HG03571 (cell line): ENCODE measurements around the gene SLC22A16.

Experiments
- ATAC-seq: cut with Tn5 transposase; IDR thresholded peaks from one replicate; pipeline ENCODE4 v1.9.1; 2021; ENCODE audit not compliant: unreplicated experiment

SLC22A16 gene

GRCh38 chr6:110409794-110410193 is 66.6 kb downstream of the SLC22A16 start:
- no peak for ATAC-seq

GRCh38 chr6:110408901-110409300 is 67.5 kb downstream of the SLC22A16 start:
- no peak for ATAC-seq

GRCh38 chr6:110404607-110405006 is 71.8 kb downstream of the SLC22A16 start:
- no peak for ATAC-seq

GRCh38 chr6:110401585-110402176 is 74.7 kb downstream of the SLC22A16 start:
- no peak for ATAC-seq

GRCh38 chr6:110400208-110400607 is 76.2 kb downstream of the SLC22A16 start:
- no peak for ATAC-seq

- ATAC-seq: no peak
Measured at GRCh38 chr6:110399219-110400071, 77.0 kb downstream of the SLC22A16 start.

GRCh38 chr6:110398778-110399177 is 77.6 kb downstream of the SLC22A16 start:
- no peak for ATAC-seq

- ATAC-seq: no peak
Measured at GRCh38 chr6:110395221-110395620, 81.2 kb downstream of the SLC22A16 start.

- no peak for ATAC-seq
Measured at GRCh38 chr6:110394409-110394808, 82.0 kb downstream of the SLC22A16 start.

GRCh38 chr6:110392727-110393126 is 83.7 kb downstream of the SLC22A16 start:
- no peak for ATAC-seq

- no peak for ATAC-seq
Measured at GRCh38 chr6:110390404-110390803, 86.0 kb downstream of the SLC22A16 start.

- no peak for ATAC-seq
Measured at GRCh38 chr6:110389689-110390382, 86.6 kb downstream of the SLC22A16 start.

GRCh38 chr6:110387986-110388385 is 88.4 kb downstream of the SLC22A16 start:
- ATAC-seq: no peak

- ATAC-seq: no peak
Measured at GRCh38 chr6:110385458-110385863, 91.0 kb downstream of the SLC22A16 start.

- ATAC-seq: no peak
Measured at GRCh38 chr6:110378552-110378951, 97.9 kb downstream of the SLC22A16 start.
